HCT116 (cell line): ENCODE results near the gene RGP1. TPM values are rescaled to one million over a fixed set of nuclear protein-coding genes. Genes with fewer than 3 reads are reported as not detected.
A peak's percentile ranks its signal among the peaks of the same experiment; 100 is the strongest.

Experiments
- ATAC-seq: fragments of 200-7000 bp; cut with Tn5 transposase; 2 replicates; pipeline ENCODE4 v1.9.1; 2020; ENCODE audit warnings: mild to moderate bottlenecking, moderate library complexity
- BruUV-seq: library from RNA; stranded (reverse); fragments of 400-500 nt; replicated peaks from 2 replicates; lab custom pipeline; 2021; lab: Mats Ljungman, UMichigan
- CTCF ChIA-PET: fragments of 300-600 bp; sonication (Branson Sonifier 250); formaldehyde crosslinking; loops from one replicate; lab custom pipeline; 2021; ENCODE audit warnings: antibody characterized with exemption; lab: Charles Lee
- POLR2A ChIA-PET: fragments of 300-600, 350-600 bp; sonication (Branson Sonifier 250); formaldehyde crosslinking; loops from one replicate; lab custom pipeline; 2021; ENCODE audit warnings: antibody characterized with exemption; lab: Charles Lee
- RAD21 ChIA-PET, 2 experiments: fragments of 300-600 bp; sonication (Branson Sonifier 250); formaldehyde crosslinking; loops; one replicate each; lab custom pipeline; 2023; ENCODE audit warnings: low total read pairs in 2 of 2; ENCODE audit not compliant: uncharacterized antibody in 2 of 2, unreplicated experiment in 2 of 2, low non-redundant PET in 1 of 2; lab: Charles Lee
- DNase-seq: peaks from one replicate; pipeline ENCODE4 v3.0.0-alpha.2; 2010; ENCODE audit warnings: low read depth, low spot score
- H2AFZ ChIP-seq: fragments of 200-600 bp; shearing (Covaris generic), sonication (generic); 2 replicates; pipeline ENCODE4 v1.6.1; 2017; ENCODE audit warnings: low read depth, mixed run types, mixed read lengths, antibody characterized with exemption, low read length; ENCODE audit not compliant: poor library complexity, severe bottlenecking
- H3K27ac ChIP-seq: 2 replicates; pipeline ENCODE4 v1.5.1; 2012; ENCODE audit warnings: low read depth, low read length
- H3K27me3 ChIP-seq: fragments of 200-600 bp; sonication (generic); 2 replicates; pipeline ENCODE4 v1.6.1; 2016; ENCODE audit warnings: mixed run types, low read length, mixed read lengths; ENCODE audit not compliant: insufficient read depth
- H3K36me3 ChIP-seq, 2 experiments: fragments of 200-500 bp in 1 of 2; fragments of 200-600 bp in 1 of 2; sonication (Bioruptor generic) in 1 of 2; sonication (generic) in 1 of 2; 2 replicates each; pipeline versions ENCODE4 v1.5.1 to v1.6.1; 2014 to 2016; ENCODE audit warnings: low read length in 2 of 2, inconsistent platforms in 1 of 2, mixed read lengths in 1 of 2, mixed run types in 1 of 2; ENCODE audit not compliant: insufficient read depth in 2 of 2, control insufficient read depth in 1 of 2
- H3K4me1 ChIP-seq, 2 experiments: fragments of 200-600 bp in 1 of 2; sonication (generic) in 1 of 2; 2 replicates each; pipeline versions ENCODE4 v1.5.1 to v1.6.1; 2012 to 2017; ENCODE audit warnings: low read length in 2 of 2, inconsistent platforms in 1 of 2, mild to moderate bottlenecking in 1 of 2, mixed read lengths in 1 of 2, mixed run types in 1 of 2, moderate library complexity in 1 of 2; ENCODE audit not compliant: insufficient read depth in 2 of 2, control insufficient read depth in 1 of 2
- H3K4me2 ChIP-seq: fragments of 200-600 bp; sonication (generic); 2 replicates; pipeline ENCODE4 v1.6.1; 2017; ENCODE audit warnings: mixed run types, low read length, mixed read lengths
- H3K4me3 ChIP-seq, 2 experiments: fragments of 200-600 bp in 1 of 2; sonication (generic) in 1 of 2; replicated peaks in 1 of 2; 2 replicates each; pipeline ENCODE4 v1.5.1; 2011 to 2016; ENCODE audit warnings: low read length in 2 of 2, control low read depth in 1 of 2, low read depth in 1 of 2, mild to moderate bottlenecking in 1 of 2, mixed read lengths in 1 of 2, mixed run types in 1 of 2
- H3K79me2 ChIP-seq: fragments of 200-600 bp; sonication (generic); 2 replicates; pipeline ENCODE4 v1.6.1; 2017; ENCODE audit warnings: mild to moderate bottlenecking, mixed run types, low read length, moderate library complexity, mixed read lengths; ENCODE audit not compliant: insufficient read depth
- H3K9ac ChIP-seq: fragments of 200-600 bp; sonication (generic); 2 replicates; pipeline ENCODE4 v1.6.1; 2016; ENCODE audit warnings: low read length, mixed read lengths
- H3K9me2 ChIP-seq: fragments of 200-600 bp; sonication (generic), shearing (Covaris generic); 2 replicates; pipeline ENCODE4 v1.6.1; 2017; ENCODE audit warnings: mixed run types, mild to moderate bottlenecking, moderate library complexity; ENCODE audit not compliant: insufficient read depth
- H3K9me3 ChIP-seq, 2 experiments: fragments of 200-500 bp in 1 of 2; fragments of 200-600 bp in 1 of 2; sonication (Bioruptor generic) in 1 of 2; sonication (generic) in 1 of 2; 2 replicates each; pipeline ENCODE4 v1.6.1; 2014 to 2017; ENCODE audit warnings: low read length in 2 of 2, mixed read lengths in 2 of 2, inconsistent platforms in 1 of 2, low read depth in 1 of 2, mild to moderate bottlenecking in 1 of 2, mixed run types in 1 of 2, moderate library complexity in 1 of 2; ENCODE audit not compliant: control insufficient read depth in 1 of 2, insufficient read depth in 1 of 2
- H4K20me1 ChIP-seq: fragments of 200-600 bp; sonication (generic), shearing (Covaris generic); 2 replicates; pipeline ENCODE4 v1.6.1; 2017; ENCODE audit warnings: mixed run types, mild to moderate bottlenecking, moderate library complexity; ENCODE audit not compliant: insufficient read depth
- ELF1 ChIP-seq: IDR thresholded peaks from 2 replicates; pipeline ENCODE4 v1.6.1; 2012; ENCODE audit warnings: low read depth, borderline replicate concordance
- FOSL1 ChIP-seq: IDR thresholded peaks from 2 replicates; pipeline ENCODE4 v1.6.1; 2012; ENCODE audit warnings: low read depth
- RAD21 ChIP-seq: IDR thresholded peaks from 2 replicates; pipeline ENCODE4 v1.6.1; 2012; ENCODE audit warnings: low read depth, mild to moderate bottlenecking
- SRF ChIP-seq: IDR thresholded peaks from 2 replicates; pipeline ENCODE4 v1.6.1; 2012; ENCODE audit warnings: low read depth
- TCF7L2 ChIP-seq: IDR thresholded peaks from 2 replicates; pipeline ENCODE4 v1.7.0; 2011; ENCODE audit warnings: borderline replicate concordance, inconsistent platforms; ENCODE audit not compliant: insufficient read depth, insufficient read length; ENCODE audit errors: extremely low read depth
- intact Hi-C: fragments of 100-400 bp; cut with micrococcal nuclease; formaldehyde crosslinking; loops from 2 replicates; pipeline ENCODE4 v1.10.0; 2022
- total RNA-seq: library from RNA; stranded (reverse); gene quantifications from one replicate; pipeline ENCODE4 v1.2.1, GENCODE V29; 2021; ENCODE audit not compliant: unreplicated experiment

RGP1 gene
- total RNA-seq, 1 experiment from 2014 or later: 32.6 TPM

DNA sequence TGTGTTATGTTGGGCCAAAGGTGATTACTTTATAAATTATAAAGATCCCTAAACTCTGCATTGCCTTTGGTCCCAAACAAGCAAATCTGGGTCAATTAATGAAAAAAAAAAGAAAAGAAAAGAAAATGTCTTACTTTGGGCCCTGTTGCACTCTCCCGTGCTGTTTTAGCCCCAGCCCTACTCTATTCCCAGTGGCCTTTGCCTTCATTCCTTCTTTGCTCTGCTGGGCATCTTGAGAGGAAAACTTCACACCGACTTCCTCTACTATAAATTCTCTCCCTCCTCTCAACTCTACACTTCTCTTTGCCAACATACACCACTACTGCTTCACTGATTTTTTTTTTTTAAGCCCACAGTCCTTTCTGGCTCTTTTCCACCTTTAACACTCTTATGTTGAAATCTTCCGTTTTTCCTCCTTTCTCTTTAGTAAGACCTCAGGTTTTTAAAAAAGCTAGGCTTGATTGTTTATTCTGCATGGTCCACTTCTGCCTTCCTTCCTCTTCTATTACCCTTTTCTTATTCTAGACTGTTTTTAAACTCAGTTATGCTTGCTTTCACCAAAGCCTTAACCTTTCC, 9.5 kb downstream of the RGP1 start:
- RAD21 ChIA-PET: no interaction called here
- Histone ChIP-seq H4K20me1 (no peaks in the 10 kb centered on the region), H3K9me3 (no peaks in the 10 kb centered on the region), H3K79me2 (peaks cover 48% of the 10 kb centered on the region), H3K36me3 (peaks cover 0 to 3% of the 10 kb centered on the region in 2 experiments; a peak in 1 of 4 replicates), H3K4me2 (peak overlapping the region; percentile 81), H3K9ac (peak overlapping the region; percentile 89; the same call in 1 of the 2 replicates), H3K27me3 (no peaks in the 10 kb centered on the region), H3K4me3 (no peak overlapping the region), H3K9me2 (no peaks in the 10 kb centered on the region), H3K4me1 (peaks cover 10 to 25% of the 10 kb centered on the region in 2 experiments; a peak in 3 of 4 replicates), H3K27ac (no peak overlapping the region), H2AFZ (no peak overlapping the region)
- POLR2A ChIA-PET: interaction anchor here (2.1 kb wide), 1 partner anchor 9 kb away, joined by 5 read pairs; the partner anchor contains the start of genes GBA2 and RGP1
- intact Hi-C loops: no loop called here
- CTCF ChIA-PET: no interaction called here
- no peak for ATAC-seq
- TF ChIP-seq RAD21 (no peak), ELF1 (no peak), FOSL1 (no peak)
- BruUV-seq: no TSS peak
- no peak for DNase-seq

DNA sequence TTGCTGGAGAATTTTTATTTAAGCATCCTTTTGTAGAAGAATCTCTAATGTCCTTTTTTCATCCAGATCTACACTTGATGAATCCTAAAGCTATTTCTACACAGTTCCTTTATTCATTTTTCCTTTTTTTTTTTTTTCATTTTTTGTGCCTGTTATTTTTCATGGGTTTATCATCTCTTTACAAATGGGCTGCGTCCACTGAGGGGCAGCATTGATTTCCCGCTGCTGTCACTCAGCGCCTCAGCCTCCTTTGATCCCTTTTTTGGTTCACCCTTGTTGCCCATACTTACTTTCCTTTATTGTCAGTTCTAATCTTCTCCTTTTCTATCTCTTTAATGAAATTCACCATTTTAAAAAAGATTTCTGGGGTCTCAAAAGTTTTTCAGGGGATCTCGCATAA, 10.7 kb downstream of the RGP1 start:
- Histone ChIP-seq H3K4me3 (no peak overlapping the region), H3K27me3 (no peaks in the 10 kb centered on the region), H3K27ac (no peak overlapping the region), H2AFZ (no peak overlapping the region), H3K79me2 (peaks cover 48% of the 10 kb centered on the region), H3K9ac (no peak overlapping the region), H3K9me3 (no peaks in the 10 kb centered on the region), H3K4me1 (peaks cover 10 to 25% of the 10 kb centered on the region in 2 experiments; a peak in 3 of 4 replicates), H3K9me2 (no peaks in the 10 kb centered on the region), H4K20me1 (no peaks in the 10 kb centered on the region), H3K4me2 (no peak overlapping the region), H3K36me3 (no peaks in the 10 kb centered on the region)
- ATAC-seq (no peak), DNase-seq (no peak)
- no TSS peak for BruUV-seq
- RAD21 ChIA-PET: no interaction called here
- CTCF ChIA-PET: interaction anchor here (1.0 kb wide), 1 partner anchor 99 kb away, joined by 3 read pairs; no protein-coding TSS in a partner anchor
- POLR2A ChIA-PET: interaction anchor here (2.1 kb wide), 1 partner anchor 10 kb away, joined by 5 read pairs; the partner anchor contains the start of genes GBA2 and RGP1
- TF ChIP-seq TCF7L2 (peak; percentile 46), SRF (no peak)
- intact Hi-C loops: no loop called here
